GM23338 (cell line): Measurements from ENCODE around the gene UNC5B. TPM values are rescaled to one million over a fixed set of nuclear protein-coding genes. Genes with fewer than 3 reads are reported as not detected.

ENCODE experiments used
- ATAC-seq: fragments of 200-7000 bp; cut with Tn5 transposase; 3 replicates; pipeline ENCODE4 v1.9.1; 2020
- DNase-seq: peaks from one replicate; pipeline ENCODE4 v3.0.0-alpha.2; 2015; ENCODE audit warnings: low spot score
- H2AFZ ChIP-seq: fragments of 200-600 bp; sonication (generic); 2 replicates; pipeline ENCODE4 v1.8.0; 2016; ENCODE audit warnings: antibody characterized with exemption, mild to moderate bottlenecking, moderate library complexity
- H3F3A ChIP-seq: fragments of 200-600 bp; sonication (generic); replicated peaks from 2 replicates; pipeline ENCODE4 v1.8.0; 2017; ENCODE audit warnings: antibody characterized with exemption, mixed run types, low read depth
- H3K27ac ChIP-seq: fragments of 200-600 bp; sonication (generic); 2 replicates; pipeline ENCODE4 v1.6.1; 2016; ENCODE audit warnings: low read depth
- H3K27me3 ChIP-seq: fragments of 200-600 bp; sonication (generic); 2 replicates; pipeline ENCODE4 v1.8.0; 2016; ENCODE audit warnings: mild to moderate bottlenecking, mixed run types, moderate library complexity; ENCODE audit not compliant: insufficient read depth
- H3K36me3 ChIP-seq: fragments of 200-600 bp; sonication (generic); 2 replicates; pipeline ENCODE4 v1.8.0; 2016; ENCODE audit warnings: mild to moderate bottlenecking; ENCODE audit not compliant: insufficient read depth
- H3K4me1 ChIP-seq: fragments of 200-600 bp; sonication (generic); 2 replicates; pipeline ENCODE4 v1.8.0; 2016; ENCODE audit warnings: mild to moderate bottlenecking, moderate library complexity; ENCODE audit not compliant: insufficient read depth
- H3K4me2 ChIP-seq: fragments of 200-600 bp; sonication (generic); 2 replicates; pipeline ENCODE4 v1.7.1; 2017; ENCODE audit warnings: mixed run types
- H3K4me3 ChIP-seq: fragments of 200-600 bp; sonication (generic); 2 replicates; pipeline ENCODE4 v1.6.1; 2016; ENCODE audit warnings: mixed run types
- H3K79me2 ChIP-seq: fragments of 200-600 bp; sonication (generic); replicated peaks from 2 replicates; pipeline ENCODE4 v1.8.0; 2017; ENCODE audit warnings: mild to moderate bottlenecking; ENCODE audit not compliant: insufficient read depth
- H3K9me2 ChIP-seq: fragments of 200-600 bp; sonication (generic); 2 replicates; pipeline ENCODE4 v1.8.0; 2017; ENCODE audit not compliant: insufficient read depth
- H4K20me1 ChIP-seq: fragments of 200-600 bp; sonication (generic); replicated peaks from 2 replicates; pipeline ENCODE4 v1.8.0; 2017; ENCODE audit warnings: mild to moderate bottlenecking; ENCODE audit not compliant: insufficient read depth
- H3K27ac Mint-ChIP-seq: 2 replicates; pipeline ENCODE4 v1.8.0; 2020; ENCODE audit warnings: inconsistent platforms, mild to moderate bottlenecking, moderate library complexity, mixed read lengths
- H3K27me3 Mint-ChIP-seq: 3 replicates; pipeline ENCODE4 v1.8.0; 2022; ENCODE audit warnings: low read depth, mild to moderate bottlenecking, moderate library complexity, mixed read lengths, inconsistent platforms; ENCODE audit not compliant: insufficient read depth, poor library complexity
- H3K36me3 Mint-ChIP-seq: 3 replicates; pipeline ENCODE4 v1.8.0; 2021; ENCODE audit warnings: low read depth, mild to moderate bottlenecking, inconsistent platforms, moderate library complexity, mixed read lengths
- H3K4me1 Mint-ChIP-seq: 3 replicates; pipeline ENCODE4 v1.8.0; 2020; ENCODE audit warnings: mild to moderate bottlenecking, inconsistent platforms, mixed read lengths
- H3K4me3 Mint-ChIP-seq: 3 replicates; pipeline ENCODE4 v1.8.0; 2021; ENCODE audit warnings: moderate library complexity, mild to moderate bottlenecking, inconsistent platforms, mixed read lengths
- H3K9me3 Mint-ChIP-seq: 3 replicates; pipeline ENCODE4 v1.8.0; 2020; ENCODE audit warnings: moderate library complexity, mild to moderate bottlenecking, inconsistent platforms, mixed read lengths
- CREB1 ChIP-seq: fragments of 250-450 bp; sonication (Bioruptor Pico); IDR thresholded peaks from 2 replicates; pipeline ENCODE4 v1.5.0; 2020; ENCODE audit warnings: low read depth, mild to moderate bottlenecking, moderate library complexity
- EZH2 ChIP-seq: fragments of 200-600 bp; sonication (generic); IDR thresholded peaks from one replicate; pipeline ENCODE4 v1.8.0; 2017; ENCODE audit warnings: antibody characterized with exemption, mild to moderate bottlenecking, low read depth; ENCODE audit not compliant: unreplicated experiment
- EZH2phosphoT487 ChIP-seq: fragments of 200-600 bp; sonication (generic); IDR thresholded peaks from one replicate; pipeline ENCODE4 v1.8.1; 2018; ENCODE audit warnings: antibody characterized with exemption; ENCODE audit not compliant: unreplicated experiment
- JUNB ChIP-seq: IDR thresholded peaks from one replicate; pipeline ENCODE4 v1.6.1; 2016; ENCODE audit warnings: antibody characterized with exemption; ENCODE audit not compliant: unreplicated experiment
- NANOG ChIP-seq: IDR thresholded peaks from 2 replicates; pipeline ENCODE4 v1.6.1; 2016; ENCODE audit warnings: antibody characterized with exemption, borderline replicate concordance
- POLR2AphosphoS5 ChIP-seq: IDR thresholded peaks from 2 replicates; pipeline ENCODE4 v1.6.1; 2016; ENCODE audit warnings: antibody characterized with exemption, low read depth
- REST ChIP-seq: IDR thresholded peaks from one replicate; pipeline ENCODE4 v1.6.1; 2018; ENCODE audit warnings: antibody characterized with exemption; ENCODE audit not compliant: unreplicated experiment
- ZNF462 ChIP-seq: fragments of 250-450 bp; sonication (Bioruptor Pico); IDR thresholded peaks from 2 replicates; pipeline ENCODE4 v1.5.0; 2020; ENCODE audit warnings: mild to moderate bottlenecking, moderate library complexity
- polyA plus RNA-seq: library from polyadenylated mRNA; unstranded; fragments of >200 nt; fragmentation: Nextera tagmentation; extraction: Ambion mirVana; gene quantifications from 2 replicates; pipeline ENCODE4 v1.2.1, GENCODE V29; 2016
- total RNA-seq: library from RNA; depleted of rRNA; stranded (reverse); fragments of >200 nt; shearing (Covaris generic); gene quantifications from 2 replicates; pipeline ENCODE4 v1.2.3, GENCODE V29; 2014

The UNC5B gene
- total and polyA plus RNA-seq, 2 experiments from 2014 or later: 8.0 to 31.2 TPM

GRCh38 chr10:71254834-71255549 is 42.6 kb downstream of the UNC5B start:
- TF ChIP-seq CREB1 (no peak), EZH2phosphoT487 (no peak), REST (no peak), NANOG (no peak), JUNB (no peak), EZH2 (no peak), POLR2AphosphoS5 (no peak), ZNF462 (CRISPR knock-in tag) (no peak)
- no peaks in the 10 kb centered on the region for H3F3A ChIP-seq
- no peaks in the 10 kb centered on the region for H3K9me2 ChIP-seq
- Mint-ChIP-seq H3K4me3 (no peak overlapping the region; the same call in 2 of the 3 replicates), H3K27me3 (peaks cover 10% of the 10 kb centered on the region), H3K27ac (no peak overlapping the region), H3K36me3 (no peaks in the 10 kb centered on the region; the same call in 1 of the 3 replicates), H3K4me1 (peaks cover 61% of the 10 kb centered on the region), H3K9me3 (no peaks in the 10 kb centered on the region)
- no peak for ATAC-seq
- no peaks in the 10 kb centered on the region for H3K27me3 ChIP-seq
- H3K4me2 ChIP-seq: no peak overlapping the region; the same call in 1 of the 2 replicates
- H2AFZ ChIP-seq: no peak overlapping the region
- H4K20me1 ChIP-seq: peaks cover 2% of the 10 kb centered on the region
- no peak for DNase-seq
- H3K79me2 ChIP-seq: peaks cover 19% of the 10 kb centered on the region
- H3K36me3 ChIP-seq: no peaks in the 10 kb centered on the region
- H3K27ac ChIP-seq: no peak overlapping the region
- peaks cover 19% of the 10 kb centered on the region for H3K4me1 ChIP-seq
- no peak overlapping the region for H3K4me3 ChIP-seq
